ENCODE results near the gene CCNB2.

Gene CCNB2

GRCh38 chr15:59169251-59169708 lies 64.3 kb downstream of the CCNB2 start:
- DNase-seq = no peak

DNA sequence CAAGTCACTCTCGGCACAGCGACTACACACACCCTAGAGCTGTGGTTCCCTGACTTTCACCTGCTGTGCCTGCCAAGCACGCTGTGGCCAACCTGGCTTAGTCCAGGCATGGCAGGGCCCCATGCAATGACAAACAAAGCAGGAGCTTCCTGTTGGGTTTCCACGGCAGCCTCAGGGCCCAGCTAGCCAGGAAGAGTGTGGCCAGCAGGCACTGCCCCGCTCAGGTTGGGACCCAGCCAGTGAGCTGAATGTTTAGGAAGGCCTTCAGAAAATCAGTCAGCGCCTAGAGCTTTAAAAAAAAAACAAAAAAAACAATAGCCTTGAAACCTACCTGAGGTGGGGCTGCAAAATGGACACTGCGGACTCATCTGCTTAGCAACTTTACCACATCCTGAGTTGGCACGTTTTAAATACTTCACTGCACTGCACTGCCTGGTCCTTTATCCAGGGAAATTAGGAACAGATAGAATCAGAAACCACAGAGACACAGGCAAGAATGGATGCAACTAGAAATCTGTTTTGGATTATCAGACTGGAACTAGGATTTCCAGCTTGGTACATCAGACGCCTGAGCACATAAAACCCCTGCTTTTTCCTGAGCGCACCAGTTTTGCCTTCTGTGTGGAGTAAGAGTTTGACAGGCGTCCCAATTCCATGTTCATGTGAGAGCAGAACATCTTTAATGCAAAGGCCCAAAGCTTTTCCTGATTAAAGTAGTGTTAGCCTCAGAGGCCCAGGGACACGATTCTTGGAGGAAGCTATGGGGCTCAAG lies 65.5 kb downstream of the CCNB2 start:
- no peak for DNase-seq

DNA sequence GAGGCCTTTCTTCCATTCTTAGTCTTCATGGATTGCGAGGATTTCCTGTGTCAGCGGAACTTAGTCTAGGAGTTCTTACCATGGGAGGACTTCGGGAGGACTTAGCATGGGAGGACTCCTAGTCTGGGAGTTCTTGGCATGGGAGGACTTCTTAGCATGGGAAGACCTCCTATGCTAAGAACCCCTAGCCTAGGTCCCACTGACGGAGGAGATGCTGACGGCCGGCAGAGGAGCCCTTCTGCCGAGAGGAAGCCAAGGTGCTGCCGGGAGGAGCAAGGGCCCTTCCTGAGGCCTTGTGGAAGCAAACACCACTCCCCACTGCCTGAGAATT lies 66.1 kb downstream of the CCNB2 start:
- DNase-seq = no peak

DNA sequence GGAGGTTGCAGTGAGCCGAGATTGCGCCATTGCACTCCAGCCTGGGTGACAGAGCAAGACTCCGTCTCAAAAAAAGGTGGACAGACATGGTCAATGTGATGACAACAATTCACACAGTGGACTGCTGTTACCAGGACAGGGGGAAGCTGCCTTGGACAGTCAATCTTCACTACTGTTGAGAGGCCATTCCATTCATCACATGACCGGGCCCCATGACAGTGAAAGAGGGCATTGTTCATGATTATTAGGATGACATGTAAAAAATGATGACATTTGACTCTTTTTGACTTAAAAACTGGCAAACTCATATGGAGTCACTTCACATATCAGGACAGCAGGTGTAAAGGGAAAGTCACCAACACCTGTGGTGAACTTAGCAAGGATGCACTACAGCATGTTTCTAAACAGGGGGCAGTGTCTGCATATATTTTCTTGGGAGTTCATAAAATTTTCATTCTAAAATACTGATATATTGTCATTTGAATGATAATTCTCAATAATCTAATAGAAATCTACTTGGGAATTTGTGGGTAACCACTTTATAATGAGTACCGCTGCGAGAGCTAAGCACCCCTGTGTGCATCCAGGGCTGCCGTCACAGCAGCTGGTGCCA lies 67.4 kb downstream of the CCNB2 start:
- no peak for DNase-seq

GRCh38 chr15:59173194-59173593 lies 68.2 kb downstream of the CCNB2 start:
- DNase-seq = no peak

DNA sequence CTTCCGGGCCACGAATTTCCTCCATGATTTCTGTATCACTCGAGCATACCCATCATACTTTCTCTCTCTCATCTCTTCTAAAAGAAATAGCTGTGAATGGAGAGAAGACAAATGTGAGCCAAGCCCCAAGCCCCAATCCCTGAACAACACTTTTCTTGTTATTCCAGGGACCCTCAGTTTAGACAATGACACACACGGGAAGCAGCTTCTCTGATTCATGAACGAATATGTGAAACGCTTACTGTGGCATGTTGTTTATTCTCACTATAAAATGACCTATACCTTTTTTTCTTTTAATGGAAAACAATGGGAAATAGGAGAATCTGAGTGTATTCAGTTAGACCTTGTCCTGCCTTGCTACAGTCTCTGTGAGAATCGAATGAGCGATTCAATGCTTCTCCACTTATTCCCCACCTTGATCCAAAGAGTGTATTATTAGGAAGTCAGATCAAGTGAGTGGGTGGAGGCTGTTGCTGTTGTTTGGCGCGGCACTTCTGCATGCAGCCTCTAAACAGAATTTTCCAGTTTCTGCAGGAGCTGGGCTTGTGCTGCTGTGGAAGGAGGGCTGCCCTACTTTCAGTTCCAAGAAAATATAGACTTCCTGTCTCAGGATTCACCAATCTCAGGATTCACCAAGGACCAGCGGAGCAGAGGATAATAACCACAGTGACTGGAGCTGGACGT lies 69.3 kb downstream of the CCNB2 start:
- DNase-seq = no peak
